Daoy (cell line): ENCODE results near the gene FGF14. TPM values are rescaled to one million over a fixed set of nuclear protein-coding genes. Genes with fewer than 3 reads are reported as not detected.

Source experiments
- DNase-seq: peaks from one replicate; pipeline ENCODE4 v3.0.0-alpha.2; 2015; ENCODE audit warnings: low read depth
- total RNA-seq: library from RNA; depleted of rRNA; stranded (reverse); fragments of >200 nt; shearing (Covaris generic); gene quantifications from 2 replicates; pipeline ENCODE4 v1.2.3, GENCODE V29; 2014

FGF14 gene
- total RNA-seq, 1 experiment from 2014 or later: 0.06 TPM

GRCh38 chr13:101728021-101728420 lies 673.8 kb downstream of the FGF14 start:
- DNase-seq: no peak

- no peak for DNase-seq
Measured at GRCh38 chr13:101727118-101727517, 674.7 kb downstream of the FGF14 start.

GRCh38 chr13:101726681-101727080 lies 675.2 kb downstream of the FGF14 start:
- DNase-seq: no peak

- no peak for DNase-seq
Measured at GRCh38 chr13:101718496-101718895, 683.4 kb downstream of the FGF14 start.

GRCh38 chr13:101717353-101717752 lies 684.5 kb downstream of the FGF14 start:
- DNase-seq: no peak

- no peak for DNase-seq
Measured at GRCh38 chr13:101714195-101714594, 687.7 kb downstream of the FGF14 start.

GRCh38 chr13:101712026-101712348 lies 689.9 kb downstream of the FGF14 start:
- no peak for DNase-seq

- DNase-seq: no peak
Measured at GRCh38 chr13:101711307-101712025, 690.4 kb downstream of the FGF14 start.

GRCh38 chr13:101709952-101710351 lies 691.9 kb downstream of the FGF14 start:
- no peak for DNase-seq

- DNase-seq: no peak
Measured at GRCh38 chr13:101708115-101708514, 693.7 kb downstream of the FGF14 start.

- no peak for DNase-seq
Measured at GRCh38 chr13:101707659-101708058, 694.2 kb downstream of the FGF14 start.

- peak; percentile 80 for DNase-seq
Measured at GRCh38 chr13:101706651-101707050, 695.2 kb downstream of the FGF14 start.

- DNase-seq: no peak
Measured at GRCh38 chr13:101703838-101704237, 698.0 kb downstream of the FGF14 start.

GRCh38 chr13:101703081-101703480 lies 698.8 kb downstream of the FGF14 start:
- DNase-seq: no peak

GRCh38 chr13:101700598-101700997 lies 701.2 kb downstream of the FGF14 start:
- DNase-seq: no peak

- DNase-seq: no peak
Measured at GRCh38 chr13:101698400-101698799, 703.4 kb downstream of the FGF14 start.

GRCh38 chr13:101697745-101698144 lies 704.1 kb downstream of the FGF14 start:
- DNase-seq: no peak

GRCh38 chr13:101695870-101696516 lies 705.9 kb downstream of the FGF14 start:
- no peak for DNase-seq

GRCh38 chr13:101691341-101691860 lies 710.4 kb downstream of the FGF14 start:
- DNase-seq: no peak

- no peak for DNase-seq
Measured at GRCh38 chr13:101690871-101691270, 711.0 kb downstream of the FGF14 start.

- DNase-seq: no peak
Measured at GRCh38 chr13:101686003-101686402, 715.8 kb downstream of the FGF14 start.

- DNase-seq: no peak
Measured at GRCh38 chr13:101681834-101682233, 720.0 kb downstream of the FGF14 start.

- no peak for DNase-seq
Measured at GRCh38 chr13:101673360-101674105, 728.3 kb downstream of the FGF14 start.
